Stimulated activated naive CD8-positive, alpha-beta T cell treated with anti-CD3 and anti-CD28 coated beads, Interleukin-15, Interleukin-2, amounts not matched to agents 100 ng/mL and 50 ng/mL, for 24 hours (primary cell): ENCODE measurements around the gene SLC25A53.
A peak's percentile ranks its signal among the peaks of the same experiment; 100 is the strongest.
"Not testable (repeated sequence)": the region's sequence is repeated elsewhere in the genome, so short reads cannot be mapped to it uniquely, and the experiment has no call there.

Experiments used
- H3K27ac Mint-ChIP-seq: one replicate; pipeline ENCODE4 v1.8.0; 2021; ENCODE audit warnings: mild to moderate bottlenecking, mixed read lengths
- H3K27me3 Mint-ChIP-seq: one replicate; pipeline ENCODE4 v1.8.0; 2021; ENCODE audit warnings: mixed read lengths
- H3K36me3 Mint-ChIP-seq: one replicate; pipeline ENCODE4 v1.8.0; 2021; ENCODE audit warnings: low read depth, mixed read lengths
- H3K4me1 Mint-ChIP-seq: one replicate; pipeline ENCODE4 v1.8.0; 2021; ENCODE audit warnings: low read depth, mixed read lengths
- H3K4me3 Mint-ChIP-seq: one replicate; pipeline ENCODE4 v1.8.0; 2021; ENCODE audit warnings: mild to moderate bottlenecking, mixed read lengths
- H3K9me3 Mint-ChIP-seq: one replicate; pipeline ENCODE4 v1.8.0; 2021; ENCODE audit warnings: mixed read lengths

Gene SLC25A53

DNA sequence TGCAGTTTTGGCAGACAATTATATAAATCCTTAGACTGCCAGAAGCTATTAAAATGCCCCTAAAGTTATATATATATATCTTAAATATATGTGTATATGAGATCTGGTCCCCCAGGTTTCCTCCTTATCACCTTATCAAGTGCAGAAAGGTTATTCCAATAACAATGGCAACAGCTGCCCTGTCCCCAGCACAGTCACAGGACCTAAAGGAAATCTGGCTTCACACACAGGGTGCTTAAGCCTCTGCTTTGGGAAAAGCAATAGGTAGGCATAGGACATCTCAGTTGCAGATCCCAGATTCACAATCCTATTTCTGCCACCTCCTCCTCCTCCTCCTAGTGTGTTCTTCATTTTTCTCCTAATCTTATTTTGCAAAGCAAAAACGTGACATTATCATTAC, 5.8 kb downstream of the SLC25A53 start:
- no peaks in the 10 kb centered on the region for H3K9me3 Mint-ChIP-seq
- no peaks in the 10 kb centered on the region for H3K36me3 Mint-ChIP-seq
- no peaks in the 10 kb centered on the region for H3K27me3 Mint-ChIP-seq
- peaks cover 6% of the 10 kb centered on the region for H3K4me1 Mint-ChIP-seq
- H3K4me3 Mint-ChIP-seq: no peak overlapping the region
- H3K27ac Mint-ChIP-seq: no peak overlapping the region

DNA sequence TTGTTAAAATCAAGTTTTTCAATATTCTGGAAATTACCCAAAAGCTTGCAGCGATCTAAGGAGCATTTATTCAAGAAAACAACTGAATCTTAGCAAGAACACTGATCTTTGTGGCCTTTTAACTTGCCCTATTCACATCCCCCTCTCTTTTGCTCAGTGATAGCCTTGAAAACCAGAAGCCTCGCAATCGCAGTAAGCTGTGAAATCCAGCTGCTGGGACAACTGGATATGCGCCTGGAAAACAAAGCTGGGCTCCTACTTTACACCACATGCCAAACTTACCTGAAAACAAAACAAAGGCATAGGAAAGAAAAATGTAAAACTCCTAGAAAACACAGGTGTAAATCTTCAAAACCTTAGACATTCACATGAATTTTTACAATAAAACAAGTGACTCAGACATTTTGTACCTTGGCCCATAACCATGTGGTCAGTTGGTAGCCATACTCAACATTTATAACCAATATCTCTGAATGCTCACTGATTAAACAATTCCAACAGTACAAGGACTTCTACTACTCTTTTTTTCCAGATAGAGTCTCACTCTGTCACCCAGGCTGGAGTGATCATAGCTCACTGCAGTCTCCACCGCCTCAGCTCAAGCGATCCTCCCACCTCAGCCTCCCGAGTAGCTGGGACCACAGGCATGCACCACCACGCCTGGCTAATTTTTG, 15.6 kb downstream of the SLC25A53 start:
- no peak overlapping the region for H3K27ac Mint-ChIP-seq
- H3K27me3 Mint-ChIP-seq: no peaks in the 10 kb centered on the region
- peaks cover 23% of the 10 kb centered on the region for H3K4me1 Mint-ChIP-seq
- peaks cover 4% of the 10 kb centered on the region for H3K36me3 Mint-ChIP-seq
- no peaks in the 10 kb centered on the region for H3K9me3 Mint-ChIP-seq
- no peak overlapping the region for H3K4me3 Mint-ChIP-seq

DNA sequence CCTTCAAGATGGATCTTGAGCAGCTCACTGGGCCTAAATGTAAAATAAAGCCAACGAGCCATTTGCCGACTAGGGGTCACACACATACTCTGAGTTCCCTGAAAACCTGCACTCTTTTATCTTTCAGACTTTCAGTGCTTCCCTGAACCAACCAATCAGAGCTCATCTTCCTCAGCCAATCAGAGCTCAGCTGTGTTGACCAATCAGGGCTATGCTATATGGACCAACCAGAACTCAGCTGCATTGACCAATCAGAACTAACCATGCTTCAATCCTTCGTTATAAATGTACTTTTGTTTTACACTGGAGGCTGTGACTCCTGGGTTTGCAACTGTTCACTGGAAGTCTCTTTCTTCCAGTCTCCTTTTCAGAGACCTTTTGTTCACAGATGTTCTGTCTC, 19.3 kb downstream of the SLC25A53 start:
- H3K27me3 Mint-ChIP-seq: no peaks in the 10 kb centered on the region
- no peak overlapping the region for H3K4me3 Mint-ChIP-seq
- H3K27ac Mint-ChIP-seq: no peak overlapping the region
- H3K4me1 Mint-ChIP-seq: peaks cover 33% of the 10 kb centered on the region
- H3K36me3 Mint-ChIP-seq: no peaks in the 10 kb centered on the region
- no peaks in the 10 kb centered on the region for H3K9me3 Mint-ChIP-seq

DNA sequence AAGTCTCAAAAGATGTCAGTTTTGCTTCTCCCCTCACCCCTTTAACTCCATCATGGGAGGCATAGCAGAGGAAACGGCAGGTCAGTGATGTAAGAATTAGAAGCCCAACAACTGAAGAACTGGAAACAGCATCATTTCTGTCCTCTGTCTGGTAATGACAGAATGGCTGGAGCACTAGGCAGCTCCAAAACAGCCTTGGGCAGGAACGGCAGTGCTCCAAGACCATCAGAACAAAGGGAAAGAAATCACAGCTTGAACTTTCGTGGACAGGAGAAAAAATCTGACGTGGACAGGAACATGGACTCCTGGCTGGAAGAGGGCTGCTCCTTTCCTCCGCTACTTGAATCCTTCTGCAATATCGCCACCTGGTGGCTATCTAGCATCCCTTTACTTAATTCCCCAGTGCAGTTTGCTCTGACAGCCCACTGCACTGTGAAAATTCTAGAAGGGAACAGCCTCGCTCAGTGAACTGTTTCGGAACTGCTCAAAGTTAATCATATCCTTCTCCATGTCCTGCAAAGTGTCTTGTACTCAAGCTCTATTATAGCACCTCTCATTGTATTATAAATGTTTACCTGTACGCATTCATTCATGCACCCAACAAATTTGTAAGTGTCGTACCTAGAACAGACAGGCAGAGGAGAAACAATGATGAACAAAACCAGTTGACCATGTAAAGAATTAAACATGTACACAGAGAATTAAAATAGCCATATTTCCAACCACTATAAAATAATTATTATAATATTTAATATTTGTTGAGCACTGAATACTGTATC, 20.4 kb downstream of the SLC25A53 start:
- Mint-ChIP-seq H3K4me1 (peaks cover 28% of the 10 kb centered on the region), H3K27ac (no peak overlapping the region), H3K9me3 (no peaks in the 10 kb centered on the region), H3K4me3 (no peak overlapping the region), H3K27me3 (no peaks in the 10 kb centered on the region), H3K36me3 (no peaks in the 10 kb centered on the region)

DNA sequence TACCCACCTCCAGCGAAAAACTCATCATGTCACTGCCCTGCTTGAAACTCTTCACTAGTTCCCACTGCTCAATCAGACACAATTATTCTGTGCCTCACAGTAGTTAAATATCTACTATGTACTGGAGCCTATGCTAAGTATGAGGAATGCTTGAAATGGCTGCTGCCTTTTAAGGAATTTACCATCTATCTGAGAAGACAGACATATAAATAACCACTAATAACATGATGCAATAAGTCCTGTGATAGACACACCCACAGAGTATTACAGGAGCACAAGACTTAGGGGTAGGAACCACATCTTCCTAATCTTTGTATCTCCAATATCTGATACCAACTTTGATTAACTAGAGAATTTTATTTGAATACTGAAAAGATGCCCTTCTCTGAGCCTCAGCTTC, 21.1 kb downstream of the SLC25A53 start:
- H3K36me3 Mint-ChIP-seq: peaks cover 2% of the 10 kb centered on the region
- no peaks in the 10 kb centered on the region for H3K27me3 Mint-ChIP-seq
- no peak overlapping the region for H3K4me3 Mint-ChIP-seq
- no peaks in the 10 kb centered on the region for H3K9me3 Mint-ChIP-seq
- peak overlapping the region; percentile 85 for H3K27ac Mint-ChIP-seq
- peaks cover 28% of the 10 kb centered on the region for H3K4me1 Mint-ChIP-seq

DNA sequence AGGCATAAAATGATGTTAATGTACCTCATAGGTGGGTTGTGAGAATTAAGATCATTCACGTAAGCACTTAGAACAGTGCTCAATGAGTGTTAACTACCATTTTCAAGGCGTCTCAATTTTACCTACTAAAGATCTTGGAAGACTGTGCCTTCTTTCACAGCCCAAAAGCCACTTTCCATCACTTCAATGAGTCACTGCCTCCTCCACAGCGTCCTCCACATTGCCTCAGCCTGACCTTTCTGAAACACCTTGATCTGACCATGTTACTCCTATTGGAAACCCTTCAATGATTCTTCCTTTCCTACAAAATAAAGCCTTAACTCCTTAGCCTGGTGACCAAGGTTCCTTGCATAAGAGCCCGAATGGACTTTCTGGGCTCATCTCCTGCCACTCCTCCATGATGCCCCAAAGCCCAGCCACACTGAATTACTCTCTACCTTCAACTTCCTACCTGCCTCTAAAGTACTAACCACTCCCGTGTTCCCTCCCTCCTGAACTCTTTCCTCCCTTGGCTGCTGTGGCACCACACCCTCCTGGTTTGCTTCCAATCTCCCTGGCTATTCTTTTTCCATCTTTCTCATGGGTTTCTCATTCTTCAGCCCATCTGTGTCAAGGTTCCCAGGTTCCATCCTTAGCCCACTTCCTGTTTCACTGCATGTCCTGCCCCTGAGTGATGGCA, 22.1 kb downstream of the SLC25A53 start:
- no peaks in the 10 kb centered on the region for H3K27me3 Mint-ChIP-seq
- H3K36me3 Mint-ChIP-seq: peaks cover 7% of the 10 kb centered on the region
- H3K4me1 Mint-ChIP-seq: peaks cover 28% of the 10 kb centered on the region
- peak overlapping the region; percentile 15 for H3K4me3 Mint-ChIP-seq
- peak overlapping the region; percentile 85 for H3K27ac Mint-ChIP-seq
- no peaks in the 10 kb centered on the region for H3K9me3 Mint-ChIP-seq

DNA sequence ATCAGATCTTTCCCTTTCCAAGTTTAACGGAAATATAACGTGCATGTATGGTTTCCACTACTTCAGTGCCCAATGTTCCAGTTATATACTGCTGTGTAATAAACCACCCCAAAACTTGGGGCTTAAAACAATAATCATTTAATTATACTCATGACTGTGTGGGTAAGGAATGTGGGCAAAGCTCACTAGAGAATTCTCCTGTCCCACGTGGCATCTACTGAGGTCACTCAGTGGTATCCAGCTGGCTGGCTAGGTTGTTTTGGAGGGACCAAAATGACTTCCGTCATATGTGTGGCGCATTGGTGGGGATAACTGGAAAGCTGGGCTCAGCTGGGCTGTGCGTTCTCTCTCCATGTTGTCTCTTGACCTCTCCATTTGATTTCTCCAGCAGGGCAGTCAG, 26.0 kb downstream of the SLC25A53 start:
- no peak overlapping the region for H3K4me3 Mint-ChIP-seq
- no peaks in the 10 kb centered on the region for H3K9me3 Mint-ChIP-seq
- H3K36me3 Mint-ChIP-seq: peaks cover 7% of the 10 kb centered on the region
- H3K27me3 Mint-ChIP-seq: no peaks in the 10 kb centered on the region
- H3K4me1 Mint-ChIP-seq: peaks cover 40% of the 10 kb centered on the region
- H3K27ac Mint-ChIP-seq: no peak overlapping the region

DNA sequence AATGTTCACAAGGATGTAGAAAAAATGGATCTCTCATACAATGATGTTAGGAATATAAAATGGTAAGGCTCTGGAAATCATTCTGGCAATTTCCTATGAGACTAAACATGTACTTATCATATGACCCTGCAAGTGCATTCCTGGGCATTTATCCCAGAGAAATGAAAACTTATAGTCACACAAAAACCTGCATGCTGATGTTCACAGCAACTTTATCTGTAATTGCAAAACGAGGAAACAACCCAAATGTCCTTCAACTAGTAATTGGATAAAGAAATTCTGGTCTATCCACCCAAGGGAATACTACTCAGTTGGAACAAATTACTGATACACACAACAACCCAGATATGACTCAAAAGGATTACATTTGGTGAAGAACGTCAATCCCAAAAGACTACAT, 30.0 kb downstream of the SLC25A53 start:
- H3K36me3 Mint-ChIP-seq: peaks cover 7% of the 10 kb centered on the region
- H3K4me1 Mint-ChIP-seq: peaks cover 44% of the 10 kb centered on the region
- H3K27ac Mint-ChIP-seq: no peak overlapping the region
- H3K4me3 Mint-ChIP-seq: no peak overlapping the region
- H3K9me3 Mint-ChIP-seq: no peaks in the 10 kb centered on the region
- no peaks in the 10 kb centered on the region for H3K27me3 Mint-ChIP-seq

DNA sequence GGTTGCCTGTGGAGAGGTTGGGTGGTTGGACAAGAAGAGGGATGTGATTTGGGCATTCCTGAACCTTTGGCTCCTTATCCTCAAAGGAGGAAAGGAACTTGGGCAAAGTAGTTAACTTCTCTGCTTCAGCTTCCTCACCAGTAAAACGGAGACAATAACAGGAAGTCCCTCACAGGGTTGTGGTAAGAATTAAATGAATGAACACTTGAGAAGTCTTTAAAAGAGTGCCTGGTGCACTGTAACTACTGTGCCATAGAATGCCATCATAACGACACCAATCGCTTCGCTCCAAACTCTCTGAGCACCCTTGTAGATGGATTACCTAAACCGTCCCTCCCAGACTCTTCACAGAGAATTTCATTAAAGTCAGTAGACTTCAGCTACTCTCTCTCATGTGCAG, 34.0 kb downstream of the SLC25A53 start:
- no peaks in the 10 kb centered on the region for H3K27me3 Mint-ChIP-seq
- H3K27ac Mint-ChIP-seq: peak overlapping the region; percentile 85
- no peaks in the 10 kb centered on the region for H3K36me3 Mint-ChIP-seq
- H3K4me3 Mint-ChIP-seq: peak overlapping the region; percentile 39
- H3K9me3 Mint-ChIP-seq: no peaks in the 10 kb centered on the region
- peaks cover 74% of the 10 kb centered on the region for H3K4me1 Mint-ChIP-seq

DNA sequence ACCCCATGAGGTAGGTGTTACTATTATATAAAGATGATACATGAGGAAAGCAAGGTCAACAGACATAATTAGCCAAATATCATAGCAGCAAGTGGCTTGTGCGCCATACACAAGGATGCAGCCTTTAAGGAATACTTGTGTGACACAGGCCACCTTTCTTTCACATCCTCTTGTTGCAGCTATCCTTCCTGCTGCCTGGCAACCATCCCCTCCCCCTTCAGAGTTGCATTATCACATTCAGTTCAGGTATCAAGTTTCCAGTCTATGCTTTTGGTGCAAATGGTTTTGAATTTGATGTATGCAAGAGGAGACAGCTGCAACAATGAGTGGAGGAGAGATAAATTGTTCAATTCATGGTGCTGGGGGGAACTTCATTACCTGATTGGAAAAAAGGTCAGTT, 38.0 kb downstream of the SLC25A53 start:
- Mint-ChIP-seq H3K36me3 (no peaks in the 10 kb centered on the region), H3K4me1 (peaks cover 58% of the 10 kb centered on the region), H3K27me3 (no peaks in the 10 kb centered on the region), H3K4me3 (no peak overlapping the region), H3K9me3 (no peaks in the 10 kb centered on the region), H3K27ac (no peak overlapping the region)

DNA sequence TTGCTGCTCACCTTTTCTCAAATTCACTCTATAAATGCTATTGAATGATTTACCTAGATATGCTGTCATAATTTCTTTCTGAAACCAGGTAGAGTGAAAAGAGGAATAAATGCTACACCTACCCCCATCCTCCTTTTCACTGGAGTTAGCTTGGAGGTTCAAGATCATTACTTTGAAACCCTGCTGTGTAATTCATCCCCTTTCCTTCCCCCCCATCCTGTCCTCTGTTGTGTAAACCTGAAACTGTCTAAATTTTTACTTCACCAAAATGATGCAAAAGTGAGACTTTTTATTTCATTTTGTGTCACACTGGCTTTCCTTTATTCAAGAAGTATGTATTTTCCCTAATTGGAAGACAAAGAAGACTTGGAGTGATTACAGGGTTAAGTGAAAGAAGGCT, 39.0 kb downstream of the SLC25A53 start:
- Mint-ChIP-seq H3K4me3 (peak overlapping the region; percentile 50), H3K4me1 (peaks cover 55% of the 10 kb centered on the region), H3K36me3 (no peaks in the 10 kb centered on the region), H3K27me3 (no peaks in the 10 kb centered on the region), H3K9me3 (no peaks in the 10 kb centered on the region), H3K27ac (peak overlapping the region; percentile 78)

DNA sequence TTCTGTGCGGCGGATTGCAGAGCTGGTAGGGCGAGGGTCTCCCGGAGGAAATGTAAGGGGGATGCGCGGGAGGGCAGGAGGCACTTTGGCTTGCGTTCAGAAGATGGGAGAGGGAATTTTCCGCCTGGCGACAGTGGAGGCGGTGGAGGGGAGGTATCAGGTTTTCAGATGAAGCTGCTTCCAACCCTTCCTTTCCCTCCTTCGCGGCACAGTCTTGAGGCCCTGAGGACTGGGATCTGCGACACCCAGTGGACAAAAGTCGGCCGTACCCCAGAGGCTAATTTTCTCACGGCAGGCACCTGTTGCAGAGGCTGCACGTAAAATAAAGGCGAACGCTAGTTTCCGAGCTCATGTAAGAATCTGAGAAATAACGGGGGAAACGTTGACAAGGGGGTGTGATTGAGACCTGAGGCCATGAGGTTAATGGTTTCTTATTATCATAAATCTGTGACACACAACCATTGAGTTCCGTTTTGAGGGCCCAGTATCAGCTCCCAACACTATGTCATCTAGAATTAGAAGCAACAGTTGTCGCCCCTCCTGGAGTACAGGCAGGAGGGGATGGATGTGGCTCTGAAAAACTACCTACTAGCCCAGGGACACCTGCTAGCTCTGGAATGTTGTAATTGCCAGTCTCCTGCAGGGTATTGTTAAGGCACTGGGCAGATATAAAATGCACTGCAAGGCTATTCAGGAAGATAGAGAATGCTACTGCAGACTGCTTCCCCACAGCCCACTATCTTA, 43.4 kb downstream of the SLC25A53 start:
- Mint-ChIP-seq H3K27me3 (no peaks in the 10 kb centered on the region), H3K4me1 (peaks cover 51% of the 10 kb centered on the region), H3K4me3 (peak overlapping the region; percentile 87), H3K27ac (peak overlapping the region; percentile 89), H3K9me3 (no peaks in the 10 kb centered on the region), H3K36me3 (peaks cover 6% of the 10 kb centered on the region)

DNA sequence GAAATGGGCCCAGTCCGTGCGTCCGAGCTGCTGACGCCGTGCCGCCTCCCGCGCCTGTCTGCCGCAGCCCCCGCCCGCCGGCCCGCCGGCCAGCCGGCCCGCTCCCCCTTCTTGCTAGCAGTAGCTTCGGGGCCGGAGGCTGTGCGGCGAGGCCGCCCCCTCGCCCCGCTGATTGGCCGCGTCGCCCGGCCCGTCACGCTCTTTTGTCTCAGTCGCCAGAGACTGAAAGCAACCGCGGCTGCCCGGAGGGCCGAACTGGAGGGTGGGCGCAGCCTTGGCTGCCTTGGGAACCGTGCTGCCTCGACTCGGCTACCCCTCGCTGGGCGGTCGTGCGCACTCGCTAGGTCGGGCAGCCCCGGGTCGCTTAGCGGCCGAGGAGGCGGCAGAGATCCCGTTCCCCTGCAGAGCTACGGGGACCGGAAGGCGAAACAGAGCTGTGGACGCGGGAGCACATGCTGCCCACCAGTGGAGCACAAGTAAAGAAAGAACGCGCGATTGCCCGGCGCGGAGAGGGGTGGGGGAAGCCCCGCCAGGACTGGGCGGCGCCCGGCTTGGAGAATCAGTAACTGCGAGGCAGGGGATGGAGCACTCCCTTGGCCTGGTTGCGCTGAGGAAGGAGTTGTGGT, 44.4 kb downstream of the SLC25A53 start, which contains the start of gene ZCCHC18:
Gene ZCCHC18 (plus strand): TSS at position 198 of the 626 bp plus-strand sequence. CDS start 1,589 bp downstream, outside the sequence.
- peak within 1 kb of the TSS; percentile 87 for H3K4me3 Mint-ChIP-seq
- no peaks in the 10 kb centered on the region for H3K27me3 Mint-ChIP-seq
- H3K27ac Mint-ChIP-seq: peak within 1 kb of the TSS; percentile 89
- H3K36me3 Mint-ChIP-seq: peaks cover 6% of the 10 kb centered on the region
- H3K9me3 Mint-ChIP-seq: no peaks in the 10 kb centered on the region
- peaks cover 51% of the 10 kb centered on the region for H3K4me1 Mint-ChIP-seq

DNA sequence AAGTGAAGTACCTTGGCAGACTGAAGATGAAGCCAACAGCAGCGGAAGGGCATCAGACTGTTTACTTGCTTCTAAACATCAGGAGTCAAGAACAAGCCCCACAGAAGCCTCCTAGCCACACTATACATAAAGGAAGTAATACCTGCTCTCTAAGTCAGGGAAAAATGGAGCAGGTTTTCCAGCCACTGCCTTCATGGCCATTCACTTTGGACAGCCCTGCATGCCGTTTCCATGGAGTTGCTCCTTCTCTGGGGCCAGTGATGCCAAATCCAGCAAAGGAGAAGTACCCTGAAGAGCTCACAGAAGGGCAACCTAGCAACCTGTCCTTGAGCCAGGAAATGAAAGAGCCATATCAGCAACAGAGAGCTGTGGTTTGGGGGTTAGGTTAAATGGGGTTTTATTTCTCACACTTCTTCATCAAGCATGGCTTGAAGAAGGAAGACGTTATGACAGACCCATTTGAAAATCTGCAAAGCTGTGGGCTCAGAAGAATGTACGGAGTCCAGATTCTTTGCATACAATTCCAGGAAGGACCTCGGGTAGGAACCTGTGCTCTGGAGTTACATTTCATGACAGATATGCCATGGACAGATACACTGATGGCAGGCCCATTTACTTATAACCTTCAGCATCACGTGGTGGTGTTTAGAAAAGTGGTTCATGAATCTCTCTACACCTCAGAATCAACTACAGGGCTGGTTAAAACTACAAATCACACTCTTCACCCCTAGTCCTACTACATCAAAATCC, 46.1 kb downstream of the SLC25A53 start:
- not testable (repeated sequence) for H3K36me3 Mint-ChIP-seq, H3K9me3 Mint-ChIP-seq, H3K27me3 Mint-ChIP-seq
- peak overlapping the region; percentile 75 for H3K27ac Mint-ChIP-seq
- peak overlapping the region; percentile 87 for H3K4me3 Mint-ChIP-seq
- peaks cover 49% of the 10 kb centered on the region for H3K4me1 Mint-ChIP-seq
